PC-3 (cell line): ENCODE measurements around the gene GIPC1. TPM values are rescaled to one million over a fixed set of nuclear protein-coding genes. Genes with fewer than 3 reads are reported as not detected.
A peak's percentile ranks its signal among the peaks of the same experiment; 100 is the strongest.

Source experiments
- ATAC-seq: fragments of 200-7000 bp; cut with Tn5 transposase; 2 replicates; pipeline ENCODE4 v1.9.1; 2020; ENCODE audit warnings: mild to moderate bottlenecking, moderate library complexity
- BruUV-seq: library from RNA; stranded (reverse); fragments of 400-500 nt; replicated peaks from 2 replicates; lab custom pipeline; 2021; lab: Mats Ljungman, UMichigan
- CTCF ChIA-PET: fragments of 300-600 bp; sonication (Branson Sonifier 250); formaldehyde crosslinking; loops from one replicate; lab custom pipeline; 2022; ENCODE audit warnings: antibody characterized with exemption; lab: Charles Lee
- POLR2A ChIA-PET: fragments of 300-600 bp; sonication (Branson Sonifier 250); formaldehyde crosslinking; loops from one replicate; lab custom pipeline; 2022; ENCODE audit warnings: antibody characterized with exemption; ENCODE audit not compliant: unreplicated experiment; lab: Charles Lee
- DNase-seq: peaks from one replicate; pipeline ENCODE4 v3.0.0-alpha.2; 2015
- H2AFZ ChIP-seq: fragments of 300-600 bp; sonication (generic); 2 replicates; pipeline ENCODE4 v1.6.0; 2016; ENCODE audit warnings: antibody characterized with exemption, low read length
- H3F3A ChIP-seq: fragments of 300-600 bp; sonication (generic); one replicate; pipeline ENCODE4 v1.6.0; 2017; ENCODE audit warnings: antibody characterized with exemption, low read length, control low read depth, mild to moderate bottlenecking; ENCODE audit not compliant: unreplicated experiment
- H3K27ac ChIP-seq: fragments of 300-600 bp; sonication (generic); 2 replicates; pipeline ENCODE4 v1.5.1; 2016; ENCODE audit warnings: mild to moderate bottlenecking, low read length
- H3K27me3 ChIP-seq: fragments of 300-600 bp; sonication (generic); 2 replicates; pipeline ENCODE4 v1.6.1; 2016; ENCODE audit warnings: low read length, mixed read lengths
- H3K36me3 ChIP-seq: fragments of 300-600 bp; sonication (generic); 2 replicates; pipeline ENCODE4 v1.6.1; 2016; ENCODE audit warnings: low read depth, mixed run types, low read length, mixed read lengths
- H3K4me1 ChIP-seq: fragments of 300-600 bp; sonication (generic); 2 replicates; pipeline ENCODE4 v1.5.1; 2016; ENCODE audit warnings: low read length; ENCODE audit not compliant: insufficient read depth
- H3K4me2 ChIP-seq: fragments of 300-600 bp; sonication (generic); 2 replicates; pipeline ENCODE4 v1.6.0; 2016; ENCODE audit warnings: low read length
- H3K4me3 ChIP-seq: fragments of 300-600 bp; sonication (generic); 2 replicates; pipeline ENCODE4 v1.5.1; 2016; ENCODE audit warnings: mild to moderate bottlenecking, low read length, mixed read lengths
- H3K79me2 ChIP-seq: fragments of 300-600 bp; sonication (generic); 2 replicates; pipeline ENCODE4 v1.6.1; 2017; ENCODE audit warnings: low read length, mixed read lengths
- H3K9ac ChIP-seq: fragments of 300-600 bp; sonication (generic); 2 replicates; pipeline ENCODE4 v1.6.0; 2016; ENCODE audit warnings: mild to moderate bottlenecking, low read length
- H3K9me2 ChIP-seq: fragments of 300-600 bp; sonication (generic); replicated peaks from 2 replicates; pipeline ENCODE4 v1.6.1; 2016; ENCODE audit warnings: mixed run types, low read length, mixed read lengths
- H3K9me3 ChIP-seq: fragments of 300-600 bp; sonication (generic); 2 replicates; pipeline ENCODE4 v1.6.1; 2016; ENCODE audit warnings: low read length, mixed read lengths
- H4K20me1 ChIP-seq: fragments of 300-600 bp; sonication (generic); 2 replicates; pipeline ENCODE4 v1.6.1; 2016; ENCODE audit warnings: low read length, mixed read lengths
- CTCF ChIP-seq: fragments of 300-600 bp; sonication (generic); conservative IDR thresholded peaks from 2 replicates; pipeline ENCODE4 v1.5.1; 2017; ENCODE audit warnings: antibody characterized with exemption, low read depth, mild to moderate bottlenecking, low read length
- EZH2 ChIP-seq: fragments of 300-600 bp; sonication (generic); IDR thresholded peaks from one replicate; pipeline ENCODE4 v1.6.1; 2017; ENCODE audit warnings: antibody characterized with exemption, mild to moderate bottlenecking, low read length; ENCODE audit not compliant: unreplicated experiment
- EZH2phosphoT487 ChIP-seq: fragments of 300-600 bp; sonication (generic); IDR thresholded peaks from 2 replicates; pipeline ENCODE4 v1.6.1; 2018; ENCODE audit warnings: mild to moderate bottlenecking, antibody characterized with exemption, low read length, borderline replicate concordance
- intact Hi-C: fragments of 100-400 bp; cut with micrococcal nuclease; formaldehyde crosslinking; loops from 2 replicates; pipeline ENCODE4 v1.9.0; 2023
- total RNA-seq: library from RNA; depleted of rRNA; stranded (reverse); fragments of >200 nt; gene quantifications from 2 replicates; pipeline ENCODE4 v1.2.3, GENCODE V29; 2014

The GIPC1 gene
- total RNA-seq, 1 experiment from 2014 or later = 538 TPM

- no peak overlapping the region for H3K27ac ChIP-seq
- ATAC-seq (no peak), DNase-seq (no peak)
- no peaks in the 10 kb centered on the region for H3F3A ChIP-seq
- H3K4me1 ChIP-seq = peaks cover 27% of the 10 kb centered on the region
- H3K4me2 ChIP-seq = no peak overlapping the region
- H3K27me3 ChIP-seq = no peaks in the 10 kb centered on the region
- H3K79me2 ChIP-seq = peaks cover 15% of the 10 kb centered on the region; the same call in 1 of the 2 replicates
- TSS peak; percentile 61 for BruUV-seq
- H3K9me2 ChIP-seq = no peaks in the 10 kb centered on the region
- H3K36me3 ChIP-seq = peaks cover 42% of the 10 kb centered on the region
- H2AFZ ChIP-seq = no peak overlapping the region
- no peaks in the 10 kb centered on the region for H3K9me3 ChIP-seq
- no peak overlapping the region for H3K4me3 ChIP-seq
- ChIA-PET CTCF (interaction anchor here (0.5 kb wide), 1 partner anchor 22 kb away, joined by 11 read pairs; no protein-coding TSS in a partner anchor), POLR2A (interaction anchor here (0.6 kb wide), 1 partner anchor 9 kb away, joined by 6 read pairs; no protein-coding TSS in a partner anchor)
- intact Hi-C loops = loop anchor here (10.0 kb wide), 1 partner anchor 343 kb away; the partner anchor contains the start of gene ASF1B
- H3K9ac ChIP-seq = no peak overlapping the region
- no peak for TF ChIP-seq CTCF
- TF ChIP-seq EZH2 = no peak
- no peak for TF ChIP-seq EZH2phosphoT487
- peaks cover 7% of the 10 kb centered on the region; the same call in 1 of the 2 replicates for H4K20me1 ChIP-seq
These were observed 17.8 kb downstream of the GIPC1 start for GRCh38 chr19:14478113-14478545.

GRCh38 chr19:14477418-14478112 lies 18.4 kb downstream of the GIPC1 start:
- no TSS peak for BruUV-seq
- CTCF ChIA-PET = interaction anchor here (0.5 kb wide), 1 partner anchor 22 kb away, joined by 11 read pairs; no protein-coding TSS in a partner anchor
- no peaks in the 10 kb centered on the region for H3K9me3 ChIP-seq
- H3K79me2 ChIP-seq = peaks cover 10% of the 10 kb centered on the region; the same call in 1 of the 2 replicates
- no peak overlapping the region for H3K4me3 ChIP-seq
- POLR2A ChIA-PET = interaction anchor here (0.6 kb wide), 1 partner anchor 9 kb away, joined by 6 read pairs; no protein-coding TSS in a partner anchor
- H2AFZ ChIP-seq = no peak overlapping the region
- H4K20me1 ChIP-seq = peaks cover 4% of the 10 kb centered on the region; the same call in 1 of the 2 replicates
- intact Hi-C loops = loop anchor here (10.0 kb wide), 1 partner anchor 343 kb away; the partner anchor contains the start of gene ASF1B
- no peaks in the 10 kb centered on the region for H3K9me2 ChIP-seq
- no peak for TF ChIP-seq CTCF
- no peak for TF ChIP-seq EZH2phosphoT487
- TF ChIP-seq EZH2 = no peak
- H3F3A ChIP-seq = no peaks in the 10 kb centered on the region
- no peak for ATAC-seq
- DNase-seq = no peak
- peaks cover 27% of the 10 kb centered on the region for H3K4me1 ChIP-seq
- H3K27me3 ChIP-seq = no peaks in the 10 kb centered on the region
- no peak overlapping the region for H3K4me2 ChIP-seq
- peaks cover 37% of the 10 kb centered on the region for H3K36me3 ChIP-seq
- no peak overlapping the region for H3K9ac ChIP-seq
- H3K27ac ChIP-seq = peak overlapping the region; percentile 27; the same call in 1 of the 2 replicates
